ENCODE results near the gene ADA.
A peak's percentile ranks its signal among the peaks of the same experiment; 100 is the strongest.

Gene ADA

DNA sequence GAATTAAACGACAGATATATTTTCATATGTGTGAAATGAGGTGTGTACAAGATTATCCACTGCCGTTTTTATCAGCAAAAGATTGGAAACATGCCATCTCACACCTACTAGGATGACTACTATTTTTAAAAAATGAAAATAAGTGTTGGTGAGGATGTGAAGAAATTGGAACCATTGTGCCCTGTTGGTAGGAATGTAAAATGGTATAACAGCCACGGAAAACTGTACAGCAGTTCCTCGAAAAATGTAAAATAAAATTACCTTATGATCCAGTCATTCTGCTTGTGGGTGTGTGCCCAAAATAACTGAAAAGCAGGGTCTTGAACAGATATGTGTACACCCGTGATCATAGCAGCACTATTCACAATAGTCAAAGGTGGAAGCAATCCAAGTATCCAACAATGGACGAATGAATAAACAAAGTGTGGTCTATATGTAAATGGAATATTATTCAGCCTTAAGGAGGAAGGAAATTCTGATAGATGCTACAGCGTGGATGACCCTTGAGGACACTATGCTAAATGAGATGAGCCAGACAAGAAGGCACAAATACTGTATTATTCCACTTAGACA is 36.6 kb upstream of the ADA start:
- DNase-seq = no peak
- H3K4me3 ChIP-seq (ENCODE audit: low read length) = no peak overlapping the region
- no peaks in the 10 kb centered on the region for H3K36me3 ChIP-seq (replicated peaks; ENCODE audit: insufficient read depth, low read length)
- H4K20me1 ChIP-seq (ENCODE audit: insufficient read depth, low read length) = no peaks in the 10 kb centered on the region
- H3K4me2 ChIP-seq (ENCODE audit: low read depth, low read length) = no peak overlapping the region
- H2AFZ ChIP-seq (ENCODE audit: low read length) = no peak overlapping the region
- no peak for TF ChIP-seq EZH2phosphoT487 (IDR thresholded peaks at IDR 0.05; ENCODE audit: low read length)
- H3K9me2 ChIP-seq (replicated peaks; ENCODE audit: insufficient read depth, low read length) = no peaks in the 10 kb centered on the region
- no peak overlapping the region for H3K27ac ChIP-seq (ENCODE audit: low read length)
- H3K27me3 ChIP-seq (replicated peaks; ENCODE audit: insufficient read depth, low read length) = peaks cover 62% of the 10 kb centered on the region
- H3K9ac ChIP-seq (ENCODE audit: low read length) = no peak overlapping the region
- H3K4me1 ChIP-seq (ENCODE audit: low read length) = no peaks in the 10 kb centered on the region
- H3K9me3 ChIP-seq (replicated peaks; ENCODE audit: insufficient read depth, low read length) = no peaks in the 10 kb centered on the region
- H3K79me2 ChIP-seq (ENCODE audit: low read length) = no peaks in the 10 kb centered on the region
- H3F3A ChIP-seq (ENCODE audit: insufficient read depth, low read length) = no peaks in the 10 kb centered on the region

DNA sequence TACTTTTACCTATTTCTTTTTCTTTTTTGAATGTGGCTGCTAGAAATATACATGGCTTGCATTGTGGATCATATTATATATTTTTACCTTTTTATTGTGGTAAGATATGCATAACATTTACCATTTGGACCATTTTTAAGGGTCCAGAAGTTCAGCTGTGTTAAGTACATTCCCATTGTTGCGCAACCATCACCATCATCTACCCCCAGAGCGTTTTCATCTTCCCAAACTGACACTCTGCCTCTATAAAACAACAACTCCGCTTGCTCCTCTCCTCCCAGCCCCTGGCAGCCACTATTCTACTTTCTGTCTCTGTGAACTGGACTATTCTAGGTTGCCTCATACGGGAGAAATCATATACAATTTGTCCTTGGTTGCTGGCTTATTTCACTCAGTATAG is 35.4 kb upstream of the ADA start:
- no peak for TF ChIP-seq EZH2 (optimal IDR thresholded peaks at IDR 0.05; ENCODE audit: low read depth, low read length)
- TF ChIP-seq EZH2phosphoT487 (IDR thresholded peaks at IDR 0.05; ENCODE audit: low read length) = no peak
- TF ChIP-seq, protein P1, sequence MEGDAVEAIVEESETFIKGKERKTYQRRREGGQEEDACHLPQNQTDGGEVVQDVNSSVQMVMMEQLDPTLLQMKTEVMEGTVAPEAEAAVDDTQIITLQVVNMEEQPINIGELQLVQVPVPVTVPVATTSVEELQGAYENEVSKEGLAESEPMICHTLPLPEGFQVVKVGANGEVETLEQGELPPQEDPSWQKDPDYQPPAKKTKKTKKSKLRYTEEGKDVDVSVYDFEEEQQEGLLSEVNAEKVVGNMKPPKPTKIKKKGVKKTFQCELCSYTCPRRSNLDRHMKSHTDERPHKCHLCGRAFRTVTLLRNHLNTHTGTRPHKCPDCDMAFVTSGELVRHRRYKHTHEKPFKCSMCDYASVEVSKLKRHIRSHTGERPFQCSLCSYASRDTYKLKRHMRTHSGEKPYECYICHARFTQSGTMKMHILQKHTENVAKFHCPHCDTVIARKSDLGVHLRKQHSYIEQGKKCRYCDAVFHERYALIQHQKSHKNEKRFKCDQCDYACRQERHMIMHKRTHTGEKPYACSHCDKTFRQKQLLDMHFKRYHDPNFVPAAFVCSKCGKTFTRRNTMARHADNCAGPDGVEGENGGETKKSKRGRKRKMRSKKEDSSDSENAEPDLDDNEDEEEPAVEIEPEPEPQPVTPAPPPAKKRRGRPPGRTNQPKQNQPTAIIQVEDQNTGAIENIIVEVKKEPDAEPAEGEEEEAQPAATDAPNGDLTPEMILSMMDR (IDR thresholded peaks at IDR 0.05; ENCODE audit: low read length) = no peak
- Histone ChIP-seq H3F3A (ENCODE audit: insufficient read depth, low read length) (no peaks in the 10 kb centered on the region), H4K20me1 (ENCODE audit: insufficient read depth, low read length) (no peaks in the 10 kb centered on the region)

DNA sequence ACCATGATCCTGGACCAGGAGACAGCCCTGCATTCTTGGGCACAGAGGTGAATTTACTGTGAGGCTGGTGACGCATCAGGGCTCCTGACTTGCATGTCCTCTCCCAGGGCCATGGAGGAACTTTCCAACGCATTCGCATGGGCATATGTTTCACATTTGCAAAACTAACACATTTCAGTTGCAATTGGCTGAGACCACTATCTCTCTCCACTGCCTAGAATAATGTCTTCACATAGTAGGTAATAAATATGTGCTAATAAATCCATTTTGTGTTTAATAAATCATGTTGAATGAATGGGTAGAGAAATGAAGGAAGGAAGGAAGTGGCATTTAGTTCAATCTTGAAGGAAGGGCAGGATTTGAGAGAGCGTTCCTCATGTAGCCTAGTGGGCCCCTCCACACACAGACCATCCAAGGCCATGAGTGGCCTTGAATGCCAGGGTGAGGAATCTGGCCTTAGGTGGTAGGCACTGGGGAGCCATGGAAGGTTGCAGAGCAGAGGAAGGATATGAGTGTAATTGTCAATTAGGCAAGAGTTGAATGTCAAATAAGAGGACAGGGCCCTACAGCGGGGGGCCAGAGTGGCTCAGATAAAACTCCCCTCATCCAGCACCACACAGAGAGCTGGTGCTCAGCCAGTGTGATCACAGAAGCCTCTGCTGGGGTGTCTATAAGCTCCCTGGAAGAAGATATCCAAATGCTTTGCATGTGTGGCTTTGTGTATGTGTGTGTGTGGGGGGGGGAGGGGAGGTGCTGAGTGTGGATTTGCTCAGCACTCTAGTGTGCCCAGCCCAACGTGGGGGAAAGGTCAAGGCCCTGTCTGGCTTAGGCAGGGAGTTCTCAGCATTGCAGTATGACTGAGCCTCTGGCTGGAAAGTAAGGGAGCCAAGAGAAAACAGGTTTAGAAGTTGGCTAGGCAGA is 32.8 kb upstream of the ADA start:
- peaks cover 27% of the 10 kb centered on the region for H3K27me3 ChIP-seq (replicated peaks; ENCODE audit: insufficient read depth, low read length)
- no peak overlapping the region for H2AFZ ChIP-seq (ENCODE audit: low read length)
- H3K27ac ChIP-seq (ENCODE audit: low read length) = no peak overlapping the region
- DNase-seq = no peak
- peak overlapping the region; percentile 21; the same call in 1 of the 2 replicates for H3K4me2 ChIP-seq (ENCODE audit: low read depth, low read length)
- no peak overlapping the region for H3K9ac ChIP-seq (ENCODE audit: low read length)
- no peaks in the 10 kb centered on the region for H3K4me1 ChIP-seq (ENCODE audit: low read length)
- no peak overlapping the region for H3K4me3 ChIP-seq (ENCODE audit: low read length)
- no peaks in the 10 kb centered on the region for H3K36me3 ChIP-seq (replicated peaks; ENCODE audit: insufficient read depth, low read length)
- H3K79me2 ChIP-seq (ENCODE audit: low read length) = no peaks in the 10 kb centered on the region
- TF ChIP-seq EZH2phosphoT487 (IDR thresholded peaks at IDR 0.05; ENCODE audit: low read length) (no peak), EZH2 (optimal IDR thresholded peaks at IDR 0.05; ENCODE audit: low read depth, low read length) (no peak)
- TF ChIP-seq, protein P1 (IDR thresholded peaks at IDR 0.05; ENCODE audit: low read length) = no peak
- no peaks in the 10 kb centered on the region for H3K9me3 ChIP-seq (replicated peaks; ENCODE audit: insufficient read depth, low read length)
- no peaks in the 10 kb centered on the region for H3F3A ChIP-seq (ENCODE audit: insufficient read depth, low read length)
- H3K9me2 ChIP-seq (replicated peaks; ENCODE audit: insufficient read depth, low read length) = no peaks in the 10 kb centered on the region
- no peaks in the 10 kb centered on the region for H4K20me1 ChIP-seq (ENCODE audit: insufficient read depth, low read length)

More for the DNA sequence above, 35.4 kb upstream of the ADA start:
- H3K79me2 ChIP-seq (ENCODE audit: low read length) = no peaks in the 10 kb centered on the region
- H3K9me3 ChIP-seq (replicated peaks; ENCODE audit: insufficient read depth, low read length) = no peaks in the 10 kb centered on the region
- H3K36me3 ChIP-seq (replicated peaks; ENCODE audit: insufficient read depth, low read length) = no peaks in the 10 kb centered on the region
- no peak for DNase-seq
- H3K27ac ChIP-seq (ENCODE audit: low read length) = no peak overlapping the region
- H2AFZ ChIP-seq (ENCODE audit: low read length) = no peak overlapping the region
- H3K27me3 ChIP-seq (replicated peaks; ENCODE audit: insufficient read depth, low read length) = peaks cover 50% of the 10 kb centered on the region
- no peak overlapping the region for H3K9ac ChIP-seq (ENCODE audit: low read length)
- no peak overlapping the region for H3K4me2 ChIP-seq (ENCODE audit: low read depth, low read length)
- no peaks in the 10 kb centered on the region for H3K4me1 ChIP-seq (ENCODE audit: low read length)
- no peaks in the 10 kb centered on the region for H3K9me2 ChIP-seq (replicated peaks; ENCODE audit: insufficient read depth, low read length)
- no peak overlapping the region for H3K4me3 ChIP-seq (ENCODE audit: low read length)
